Lower lobe of right lung (tissue), 2 donors: ENCODE data around the gene TFPI. TPM values are rescaled to one million over a fixed set of nuclear protein-coding genes. Genes with fewer than 3 reads are reported as not detected.

Source experiments
- ATAC-seq, 2 donors: fragments of 200-7000 bp; cut with Tn5 transposase; one replicate each; pipeline ENCODE4 v1.9.1; 2020 to 2022; ENCODE audit warnings: mild to moderate bottlenecking in 2 of 2, moderate library complexity in 2 of 2
- DNase-seq: peaks from one replicate; pipeline ENCODE4 v3.0.0-alpha.2; 2020
- H3K27ac ChIP-seq: fragments of 200-600 bp; one replicate; pipeline ENCODE4 v1.8.0; 2022
- H3K27me3 ChIP-seq: fragments of 200-600 bp; one replicate; pipeline ENCODE4 v1.8.0; 2022; ENCODE audit warnings: low read depth
- H3K36me3 ChIP-seq: fragments of 200-600 bp; one replicate; pipeline ENCODE4 v1.8.0; 2022; ENCODE audit warnings: mild to moderate bottlenecking
- H3K4me1 ChIP-seq: fragments of 200-600 bp; one replicate; pipeline ENCODE4 v1.8.0; 2022
- H3K4me3 ChIP-seq: fragments of 200-600 bp; one replicate; pipeline ENCODE4 v1.8.0; 2022; ENCODE audit warnings: mild to moderate bottlenecking
- H3K9me3 ChIP-seq: fragments of 200-600 bp; one replicate; pipeline ENCODE4 v1.8.0; 2022
- CTCF ChIP-seq: fragments of 200-600 bp; IDR thresholded peaks from one replicate; pipeline ENCODE4 v1.8.0; 2022; ENCODE audit warnings: antibody characterized with exemption, mild to moderate bottlenecking
- intact Hi-C: fragments of 100-400 bp; cut with DNase I; formaldehyde crosslinking; loops from one replicate; pipeline ENCODE4 v1.11.0; 2022
- total RNA-seq: library from RNA; stranded (reverse); fragmentation: NEBNext Ultra II Directional; extraction: Animal tissue kit (Norgen Biotek cat#: 25700); gene quantifications from one replicate; pipeline ENCODE4 v1.2.1, GENCODE V29; 2021
- donor health status: DM: no; HTN: yes; CAD: no; lungs with severe emphysema.

Gene TFPI
- total RNA-seq, 1 donor from 2014 or later = 311 TPM

GRCh38 chr2:187461294-187462261 lies 92.7 kb downstream of the TFPI start:
- Histone ChIP-seq H3K4me3 (peak overlapping the region; percentile 7), H3K4me1 (no peaks in the 10 kb centered on the region), H3K9me3 (no peaks in the 10 kb centered on the region), H3K27me3 (no peaks in the 10 kb centered on the region), H3K27ac (no peak overlapping the region), H3K36me3 (peaks cover 11% of the 10 kb centered on the region)
- no peak for TF ChIP-seq CTCF
- ATAC-seq (peak; percentile 42), DNase-seq (peak; percentile 34)
- intact Hi-C loops = no loop called here

DNA sequence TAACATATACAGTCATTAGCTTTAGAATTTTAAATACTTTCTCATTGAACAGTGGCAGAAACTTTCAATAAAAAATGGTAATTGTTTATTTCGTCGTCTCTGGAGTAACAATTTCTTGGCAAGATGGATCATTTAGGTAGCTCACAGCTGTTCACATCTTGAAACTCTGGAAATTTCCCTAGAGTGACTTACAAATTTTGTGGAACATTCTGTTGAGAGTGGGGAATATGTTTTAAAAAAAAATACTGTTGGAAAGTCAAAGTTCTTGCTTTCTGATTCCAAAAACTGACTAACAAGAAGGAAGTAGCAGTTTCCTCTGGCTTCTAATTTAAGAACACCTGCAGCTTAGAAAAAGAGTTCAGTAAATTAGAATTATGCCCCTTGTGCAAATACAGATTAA lies 95.0 kb downstream of the TFPI start:
- H3K4me3 ChIP-seq = no peak overlapping the region
- TF ChIP-seq CTCF = no peak
- no peak overlapping the region for H3K27ac ChIP-seq
- no peaks in the 10 kb centered on the region for H3K9me3 ChIP-seq
- no peak for DNase-seq
- no peak for ATAC-seq
- H3K27me3 ChIP-seq = no peaks in the 10 kb centered on the region
- intact Hi-C loops = no loop called here
- no peaks in the 10 kb centered on the region for H3K36me3 ChIP-seq
- H3K4me1 ChIP-seq = no peaks in the 10 kb centered on the region

- Histone ChIP-seq H3K36me3 (no peaks in the 10 kb centered on the region), H3K27me3 (no peaks in the 10 kb centered on the region), H3K4me3 (no peak overlapping the region), H3K4me1 (no peaks in the 10 kb centered on the region), H3K9me3 (no peaks in the 10 kb centered on the region), H3K27ac (no peak overlapping the region)
- DNase-seq = no peak
- no peak for ATAC-seq
- TF ChIP-seq CTCF = peak; percentile 49
- intact Hi-C loops = loop anchor here (5.0 kb wide), 1 partner anchor 591 kb away; no protein-coding TSS in a partner anchor
These were observed 101.1 kb downstream of the TFPI start for GRCh38 chr2:187453078-187453641.

DNA sequence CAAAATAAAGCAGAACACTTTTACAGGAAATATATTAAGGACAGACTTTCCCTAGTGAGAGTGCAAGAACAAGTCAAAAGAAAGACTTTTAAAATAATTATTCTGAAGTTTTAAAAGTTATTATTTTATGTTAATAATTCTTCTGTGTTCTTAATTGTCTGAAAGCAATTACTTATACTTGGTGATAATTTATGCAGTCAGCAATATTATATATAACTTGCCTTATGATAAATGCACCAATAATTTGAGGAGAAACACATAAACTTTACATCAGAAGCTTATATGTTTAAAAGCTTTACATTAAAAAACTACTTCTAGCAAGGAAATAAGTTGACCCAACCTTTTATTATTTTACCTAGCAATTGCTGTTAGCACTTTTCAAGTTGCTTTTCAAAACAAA lies 102.7 kb downstream of the TFPI start:
- TF ChIP-seq CTCF = no peak
- H3K4me3 ChIP-seq = no peak overlapping the region

DNA sequence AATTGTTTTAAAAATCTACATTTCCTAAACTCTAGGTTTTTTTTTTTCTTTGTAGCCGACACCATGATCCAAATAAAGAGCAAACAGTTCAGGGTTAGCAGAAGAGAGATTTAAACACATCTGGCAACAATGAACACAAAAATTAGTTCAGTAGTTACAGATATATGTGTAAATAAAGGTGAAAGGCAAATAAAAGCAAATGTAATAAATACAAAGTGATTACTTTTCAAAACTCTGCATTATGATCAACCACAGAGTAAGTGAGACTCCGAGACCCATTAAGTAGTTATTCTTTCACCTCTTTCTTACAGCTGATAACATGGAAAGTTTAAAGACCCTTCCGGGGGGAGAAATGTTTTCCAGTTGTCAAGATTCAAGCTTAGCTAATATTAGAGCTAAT lies 106.9 kb downstream of the TFPI start:
- H3K4me3 ChIP-seq = peak overlapping the region; percentile 51
- no peaks in the 10 kb centered on the region for H3K27me3 ChIP-seq
- ATAC-seq = no peak

More for the DNA sequence above, 102.7 kb downstream of the TFPI start:
- intact Hi-C loops = loop anchor here (5.0 kb wide), 1 partner anchor 589 kb away; no protein-coding TSS in a partner anchor
- Histone ChIP-seq H3K36me3 (no peaks in the 10 kb centered on the region), H3K9me3 (no peaks in the 10 kb centered on the region), H3K4me1 (no peaks in the 10 kb centered on the region), H3K27me3 (no peaks in the 10 kb centered on the region), H3K27ac (no peak overlapping the region)
- DNase-seq (no peak), ATAC-seq (no peak)

More for the DNA sequence above, 106.9 kb downstream of the TFPI start:
- H3K27ac ChIP-seq = peak overlapping the region; percentile 56
- TF ChIP-seq CTCF = no peak
- intact Hi-C loops = no loop called here
- H3K9me3 ChIP-seq = no peaks in the 10 kb centered on the region
- no peaks in the 10 kb centered on the region for H3K36me3 ChIP-seq
- H3K4me1 ChIP-seq = no peaks in the 10 kb centered on the region
- DNase-seq = no peak
